Activated effector memory CD4-positive, alpha-beta T cell treated with Interleukin-2 at 50 U/mL for 16 hours (primary cell): ENCODE data around the gene DHRS13.

ENCODE experiments used
- DNase-seq: peaks from one replicate; pipeline ENCODE4 v3.0.0-alpha.2; 2020

DHRS13 gene

GRCh38 chr17:28902819-28903545, at the start of gene DHRS13:
DHRS13 (minus strand) TSS chr17:28903079; CDS start chr17:28902944, 135 bp downstream.
- DNase-seq, result peak; percentile 93

GRCh38 chr17:28951991-28952975, 49.4 kb upstream of the DHRS13 start:
- DNase-seq, result peak; percentile 94

- peak; percentile 100 for DNase-seq
These were observed 48.6 kb upstream of the DHRS13 start, which contains the start of gene PHF12 for GRCh38 chr17:28951428-28951990. PHF12 (minus strand) TSS chr17:28951518; CDS start chr17:28950960, 558 bp downstream.

- peak; percentile 35 for DNase-seq
These were observed 48.0 kb upstream of the DHRS13 start for GRCh38 chr17:28950752-28951427.

- peak; percentile 22 for DNase-seq
These were observed 47.3 kb upstream of the DHRS13 start for GRCh38 chr17:28950017-28950751.

- DNase-seq, result peak; percentile 51
These were observed 46.5 kb upstream of the DHRS13 start for GRCh38 chr17:28949185-28950016.

- no peak for DNase-seq
These were observed 46.0 kb upstream of the DHRS13 start for GRCh38 chr17:28948873-28949184.

GRCh38 chr17:28948342-28948741, 45.5 kb upstream of the DHRS13 start:
- no peak for DNase-seq

- DNase-seq, result no peak
These were observed 44.8 kb upstream of the DHRS13 start for GRCh38 chr17:28947639-28948038.

- DNase-seq, result no peak
These were observed 43.4 kb upstream of the DHRS13 start for GRCh38 chr17:28946239-28946638.

GRCh38 chr17:28944862-28945741, 42.2 kb upstream of the DHRS13 start:
- DNase-seq, result no peak

- no peak for DNase-seq
These were observed 41.5 kb upstream of the DHRS13 start for GRCh38 chr17:28944343-28944742.

- no peak for DNase-seq
These were observed 40.0 kb upstream of the DHRS13 start for GRCh38 chr17:28942925-28943324.

GRCh38 chr17:28941251-28941650, 38.4 kb upstream of the DHRS13 start:
- DNase-seq, result no peak

- DNase-seq, result no peak
These were observed 37.8 kb upstream of the DHRS13 start for GRCh38 chr17:28940675-28941074.

- DNase-seq, result no peak
These were observed 37.3 kb upstream of the DHRS13 start for GRCh38 chr17:28940142-28940541.

- no peak for DNase-seq
These were observed 35.7 kb upstream of the DHRS13 start for GRCh38 chr17:28938552-28938951.

GRCh38 chr17:28937044-28937729, 34.3 kb upstream of the DHRS13 start:
- DNase-seq, result no peak

GRCh38 chr17:28935744-28936460, 33.0 kb upstream of the DHRS13 start:
- DNase-seq, result no peak
